AG04450 (cell line): ENCODE measurements around the gene ST6GALNAC3. TPM values are rescaled to one million over a fixed set of nuclear protein-coding genes. Genes with fewer than 3 reads are reported as not detected.

Experiments used
- CTCF ChIA-PET: fragments of 300-600, 350-600 bp; formaldehyde crosslinking; extraction: SDS; loops from one replicate; lab custom pipeline; 2022; ENCODE audit warnings: antibody characterized with exemption, inconsistent platforms; lab: Charles Lee
- POLR2A ChIA-PET: fragments of 350-600 bp; formaldehyde crosslinking; extraction: SDS; loops from one replicate; lab custom pipeline; 2021; ENCODE audit warnings: antibody characterized with exemption, inconsistent platforms; lab: Yijun Ruan, JAX
- DNase-seq: peaks from one replicate; pipeline ENCODE4 v3.0.0-alpha.2; 2011; ENCODE audit warnings: low read depth, low spot score
- H3K27ac ChIP-seq: one replicate; pipeline ENCODE4 v1.5.1; 2012; ENCODE audit warnings: low read depth, low read length, control low read depth
- H3K27me3 ChIP-seq: one replicate; pipeline ENCODE4 v1.6.0; 2012; ENCODE audit warnings: low read length; ENCODE audit not compliant: control insufficient read depth, insufficient read depth
- H3K4me3 ChIP-seq: 2 replicates; pipeline ENCODE4 v1.5.1; 2011; ENCODE audit warnings: mild to moderate bottlenecking, low read depth, low read length, control low read depth
- H3K9me3 ChIP-seq: 2 replicates; pipeline ENCODE4 v1.5.1; 2012; ENCODE audit warnings: low read length; ENCODE audit not compliant: control insufficient read depth, insufficient read depth
- polyA plus RNA-seq: library from polyadenylated mRNA; depleted of rRNA; stranded (reverse); fragments of >200 nt; gene quantifications from 2 replicates; pipeline ENCODE4 v1.2.3, GENCODE V29; 2011
- TF ChIP-seq, protein P1 (sequence below): IDR thresholded peaks from 2 replicates; pipeline ENCODE4 v1.5.1; 2011; ENCODE audit warnings: low read depth, low read length, control low read depth, inconsistent platforms

The ST6GALNAC3 gene
- polyA plus RNA-seq, 1 experiment = 2.1 TPM

DNA sequence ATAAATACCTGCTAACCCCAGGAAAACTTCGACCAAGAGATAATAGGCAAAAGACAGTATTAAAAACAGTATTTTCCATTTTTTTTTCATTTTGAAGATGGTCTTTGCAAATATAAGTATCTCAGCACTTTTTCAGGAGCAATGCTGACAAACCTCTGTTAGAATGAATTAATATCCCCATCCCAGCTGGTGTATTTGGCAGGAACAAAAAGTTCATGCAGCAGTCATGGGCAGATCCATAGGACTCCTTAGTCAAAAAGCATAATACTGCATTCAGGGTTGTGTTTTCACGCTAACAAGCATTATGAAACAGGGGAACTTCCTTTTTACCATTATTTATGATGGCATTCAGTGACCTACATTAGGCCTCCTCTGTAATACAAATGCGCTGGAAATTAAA is 344.0 kb downstream of the ST6GALNAC3 start:
- no peak for DNase-seq
- no peak overlapping the region for H3K4me3 ChIP-seq
- ChIA-PET CTCF (no interaction called here), POLR2A (no interaction called here)
- H3K27ac ChIP-seq = no peak overlapping the region
- TF ChIP-seq, protein P1, sequence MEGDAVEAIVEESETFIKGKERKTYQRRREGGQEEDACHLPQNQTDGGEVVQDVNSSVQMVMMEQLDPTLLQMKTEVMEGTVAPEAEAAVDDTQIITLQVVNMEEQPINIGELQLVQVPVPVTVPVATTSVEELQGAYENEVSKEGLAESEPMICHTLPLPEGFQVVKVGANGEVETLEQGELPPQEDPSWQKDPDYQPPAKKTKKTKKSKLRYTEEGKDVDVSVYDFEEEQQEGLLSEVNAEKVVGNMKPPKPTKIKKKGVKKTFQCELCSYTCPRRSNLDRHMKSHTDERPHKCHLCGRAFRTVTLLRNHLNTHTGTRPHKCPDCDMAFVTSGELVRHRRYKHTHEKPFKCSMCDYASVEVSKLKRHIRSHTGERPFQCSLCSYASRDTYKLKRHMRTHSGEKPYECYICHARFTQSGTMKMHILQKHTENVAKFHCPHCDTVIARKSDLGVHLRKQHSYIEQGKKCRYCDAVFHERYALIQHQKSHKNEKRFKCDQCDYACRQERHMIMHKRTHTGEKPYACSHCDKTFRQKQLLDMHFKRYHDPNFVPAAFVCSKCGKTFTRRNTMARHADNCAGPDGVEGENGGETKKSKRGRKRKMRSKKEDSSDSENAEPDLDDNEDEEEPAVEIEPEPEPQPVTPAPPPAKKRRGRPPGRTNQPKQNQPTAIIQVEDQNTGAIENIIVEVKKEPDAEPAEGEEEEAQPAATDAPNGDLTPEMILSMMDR = no peak
- no peaks in the 10 kb centered on the region for H3K27me3 ChIP-seq
- H3K9me3 ChIP-seq = no peaks in the 10 kb centered on the region

DNA sequence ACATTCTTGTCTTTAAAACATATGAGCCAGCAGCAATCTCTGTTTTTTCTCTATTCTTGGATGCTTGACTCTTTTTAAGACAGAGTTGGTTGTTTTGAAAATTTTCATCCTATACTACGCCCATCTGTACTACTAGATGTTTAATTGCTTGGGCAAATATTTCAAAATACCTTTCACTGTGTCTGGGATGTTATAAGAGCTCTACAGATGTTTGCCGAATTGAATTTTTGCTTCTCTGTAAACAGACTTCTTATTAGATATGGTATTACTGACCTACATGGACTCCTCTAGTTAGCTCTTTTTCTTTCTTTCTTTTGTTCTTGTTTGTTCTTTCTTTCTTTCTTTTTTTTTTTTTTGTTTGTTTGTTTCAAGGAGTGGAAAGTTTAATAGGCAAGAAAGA is 345.1 kb downstream of the ST6GALNAC3 start:
- ChIA-PET POLR2A (no interaction called here), CTCF (no interaction called here)
- H3K9me3 ChIP-seq = no peaks in the 10 kb centered on the region
- no peak for DNase-seq
- no peak overlapping the region for H3K4me3 ChIP-seq
- H3K27ac ChIP-seq = no peak overlapping the region
- TF ChIP-seq, protein P1 = no peak
- no peaks in the 10 kb centered on the region for H3K27me3 ChIP-seq

DNA sequence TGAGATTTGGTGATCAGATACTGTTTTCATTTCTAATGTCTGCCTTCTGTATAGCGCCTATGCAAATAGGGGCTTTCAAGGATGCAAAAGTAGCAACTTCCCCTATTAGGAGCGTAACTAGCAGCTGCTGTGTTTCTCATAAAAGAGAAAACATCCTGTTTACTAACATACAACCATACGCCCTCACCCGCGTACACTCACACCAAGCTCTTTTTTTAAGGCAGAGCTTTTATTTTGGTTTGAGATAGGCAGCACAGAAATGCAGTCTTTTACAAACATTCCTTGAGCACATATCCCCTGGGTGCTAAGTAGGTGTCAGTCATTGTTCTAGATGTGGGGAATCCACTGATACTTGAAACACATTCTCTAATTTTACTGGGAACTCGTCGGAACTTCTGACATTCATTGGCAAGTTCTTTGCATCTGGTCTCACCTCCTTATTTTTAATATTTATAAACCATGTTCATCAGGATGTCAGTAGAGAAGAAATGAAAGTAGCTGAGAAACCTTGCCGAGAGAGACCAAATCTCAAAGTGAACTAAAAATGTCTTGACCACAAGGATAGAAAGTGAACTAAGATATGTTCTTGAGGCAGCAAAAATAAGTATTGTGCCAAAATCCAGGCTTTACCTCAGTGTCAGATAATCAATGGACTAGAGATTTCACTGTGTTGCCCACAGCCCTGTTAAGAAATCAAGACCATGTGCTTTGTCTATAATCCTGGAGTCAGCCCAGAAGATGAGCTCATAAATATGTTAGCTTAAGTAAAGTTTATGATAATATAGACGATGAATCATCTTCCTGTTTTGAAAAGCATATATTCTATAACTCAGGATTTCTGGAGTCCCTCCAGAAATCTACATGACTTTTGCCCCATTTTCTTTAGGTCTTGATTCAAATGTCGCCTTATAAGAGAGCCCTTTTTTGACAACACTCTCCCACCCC is 350.9 kb downstream of the ST6GALNAC3 start:
- Histone ChIP-seq H3K9me3 (no peaks in the 10 kb centered on the region), H3K27ac (no peak overlapping the region), H3K4me3 (peak overlapping the region; percentile 23), H3K27me3 (no peaks in the 10 kb centered on the region)
- ChIA-PET CTCF (no interaction called here), POLR2A (no interaction called here)
- peak; percentile 37 for DNase-seq
- TF ChIP-seq, protein P1 = no peak

DNA sequence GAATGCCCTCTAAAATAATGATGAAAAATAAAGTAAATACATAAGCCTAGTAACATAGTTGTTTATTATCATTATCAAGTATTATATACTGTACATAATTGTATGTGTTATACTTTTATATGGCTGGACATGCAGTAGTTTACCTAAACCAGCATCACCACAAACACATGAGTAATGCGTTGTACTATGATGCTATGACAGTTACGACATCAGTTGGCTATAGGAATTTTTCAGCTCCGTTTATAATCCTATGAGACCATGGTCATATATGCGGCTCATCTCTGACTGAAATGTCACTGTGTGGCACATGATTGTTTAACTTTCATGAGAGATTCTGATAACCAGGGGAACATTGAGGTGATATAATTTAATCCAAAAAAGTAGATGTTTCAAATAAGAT is 352.1 kb downstream of the ST6GALNAC3 start:
- DNase-seq = no peak

DNA sequence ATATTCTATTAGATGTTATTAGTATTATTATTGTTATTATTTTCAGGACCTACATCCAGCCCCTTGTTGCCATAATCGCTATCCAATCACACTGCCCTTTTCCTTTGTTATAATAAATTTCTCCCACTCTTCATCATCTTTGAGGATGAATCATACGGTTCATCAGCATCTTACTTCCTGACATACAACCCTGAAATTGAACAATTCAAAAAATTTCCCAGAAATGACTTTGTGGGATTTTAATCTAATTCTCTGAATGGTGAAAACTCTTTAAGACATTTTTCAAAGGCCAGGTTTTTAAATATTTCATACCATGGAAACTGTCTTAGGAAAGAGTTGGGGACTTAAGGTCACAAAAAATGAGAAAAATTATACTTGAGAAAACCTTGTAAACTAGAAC is 353.5 kb downstream of the ST6GALNAC3 start:
- no peak for DNase-seq
- CTCF ChIA-PET = no interaction called here
- H3K27ac ChIP-seq = no peak overlapping the region
- POLR2A ChIA-PET = no interaction called here
- H3K27me3 ChIP-seq = no peaks in the 10 kb centered on the region
- no peaks in the 10 kb centered on the region for H3K9me3 ChIP-seq
- TF ChIP-seq, protein P1 = no peak
- no peak overlapping the region for H3K4me3 ChIP-seq

More for the DNA sequence above, 352.1 kb downstream of the ST6GALNAC3 start:
- POLR2A ChIA-PET = no interaction called here
- CTCF ChIA-PET = no interaction called here
- Histone ChIP-seq H3K9me3 (no peaks in the 10 kb centered on the region), H3K27ac (no peak overlapping the region), H3K27me3 (no peaks in the 10 kb centered on the region), H3K4me3 (no peak overlapping the region)
- TF ChIP-seq, protein P1 = no peak
